OCI-LY1 (cell line): ENCODE data around the gene SERINC5.

Experiments
- H2AFZ ChIP-seq: fragments of 200-600 bp; sonication (generic), shearing (Covaris generic); 2 replicates; pipeline ENCODE4 v1.6.0; 2014; ENCODE audit warnings: antibody characterized with exemption, mild to moderate bottlenecking, low read length
- H3F3A ChIP-seq: fragments of 200-600 bp; sonication (generic), shearing (Covaris generic); 2 replicates; pipeline ENCODE4 v1.6.0; 2014; ENCODE audit warnings: mild to moderate bottlenecking, antibody characterized with exemption, low read length, moderate library complexity; ENCODE audit not compliant: insufficient read depth
- H3K27ac ChIP-seq: fragments of 200-600 bp; sonication (generic); 2 replicates; pipeline ENCODE4 v1.5.1; 2014; ENCODE audit warnings: low read length, mixed run types, mild to moderate bottlenecking, low read depth; ENCODE audit not compliant: poor library complexity, severe bottlenecking
- H3K27me3 ChIP-seq: fragments of 200-600 bp; sonication (generic); 2 replicates; pipeline ENCODE4 v1.6.0; 2014; ENCODE audit warnings: antibody characterized with exemption, mild to moderate bottlenecking, low read length, moderate library complexity; ENCODE audit not compliant: insufficient read depth
- H3K36me3 ChIP-seq: fragments of 200-600 bp; sonication (generic); 2 replicates; pipeline ENCODE4 v1.6.1; 2014; ENCODE audit warnings: mild to moderate bottlenecking, antibody characterized with exemption, low read length, moderate library complexity, mixed read lengths; ENCODE audit not compliant: insufficient read depth
- H3K4me1 ChIP-seq: fragments of 200-600 bp; sonication (generic); 2 replicates; pipeline ENCODE4 v1.5.1; 2014; ENCODE audit warnings: mild to moderate bottlenecking, low read length, moderate library complexity; ENCODE audit not compliant: insufficient read depth, severe bottlenecking
- H3K4me2 ChIP-seq: fragments of 200-600 bp; sonication (generic), shearing (Covaris generic); 2 replicates; pipeline ENCODE4 v1.6.1; 2014; ENCODE audit warnings: low read length
- H3K4me3 ChIP-seq: fragments of 200-600 bp; sonication (generic); 2 replicates; pipeline ENCODE4 v1.5.1; 2014; ENCODE audit warnings: low read length, low read depth, mild to moderate bottlenecking, mixed read lengths; ENCODE audit not compliant: poor library complexity, severe bottlenecking
- H3K79me2 ChIP-seq: fragments of 200-600 bp; shearing (Covaris generic); 2 replicates; pipeline ENCODE4 v1.6.1; 2016; ENCODE audit warnings: mixed run types, low read length, mixed read lengths; ENCODE audit not compliant: insufficient read depth
- H3K9ac ChIP-seq: fragments of 200-600 bp; sonication (generic), shearing (Covaris generic); 2 replicates; pipeline ENCODE4 v1.6.1; 2014; ENCODE audit warnings: mild to moderate bottlenecking, low read length, mixed read lengths
- H3K9me2 ChIP-seq: fragments of 200-600 bp; sonication (generic), shearing (Covaris generic); 2 replicates; pipeline ENCODE4 v1.6.1; 2014; ENCODE audit warnings: low read depth, mild to moderate bottlenecking, low read length, mixed read lengths
- H3K9me3 ChIP-seq: fragments of 200-600 bp; shearing (Covaris generic); 2 replicates; pipeline ENCODE4 v1.6.1; 2014; ENCODE audit warnings: low read length, mixed read lengths
- H4K20me1 ChIP-seq: fragments of 200-600 bp; sonication (generic), shearing (Covaris generic); 2 replicates; pipeline ENCODE4 v1.6.0; 2016; ENCODE audit warnings: mild to moderate bottlenecking, low read length; ENCODE audit not compliant: insufficient read depth
- CTCF ChIP-seq: fragments of 200-600 bp; sonication (generic), shearing (Covaris generic); IDR thresholded peaks from 2 replicates; pipeline ENCODE4 v1.5.1; 2017; ENCODE audit warnings: mild to moderate bottlenecking, antibody characterized with exemption, low read length, moderate library complexity, mixed read lengths
- EZH2 ChIP-seq: fragments of 200-600 bp; sonication (generic), shearing (Covaris generic); IDR thresholded peaks from 2 replicates; pipeline ENCODE4 v1.8.0; 2017; ENCODE audit warnings: borderline replicate concordance, mixed run types, mild to moderate bottlenecking, antibody characterized with exemption, low read length, moderate library complexity, mixed read lengths

Gene SERINC5

DNA sequence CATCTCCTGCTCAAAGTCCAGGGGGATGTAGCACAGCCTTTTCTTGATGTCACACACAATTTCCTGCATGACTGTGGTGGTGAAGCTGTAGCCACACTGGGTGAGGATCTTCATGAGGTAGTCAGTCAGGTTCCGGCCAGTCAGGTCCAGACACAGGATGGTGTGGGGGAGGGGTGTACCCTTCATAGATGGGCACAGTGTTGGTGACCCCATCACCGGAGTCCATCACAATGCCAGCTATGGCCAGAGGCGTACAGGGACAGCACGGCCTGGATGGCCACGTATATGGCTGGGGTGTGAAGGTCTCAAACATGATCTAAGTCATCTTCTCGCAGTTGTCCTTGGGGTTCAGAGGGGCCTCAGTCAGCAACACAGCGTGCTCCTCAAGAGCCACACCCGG lies 44.3 kb upstream of the SERINC5 start:
- Histone ChIP-seq H3K9me2 (no peaks in the 10 kb centered on the region), H4K20me1 (no peaks in the 10 kb centered on the region), H3K4me2 (no peak overlapping the region), H3K4me1 (peaks cover 4% of the 10 kb centered on the region), H3K9ac (no peak overlapping the region), H3K79me2 (no peaks in the 10 kb centered on the region), H3K36me3 (no peaks in the 10 kb centered on the region), H3F3A (no peaks in the 10 kb centered on the region), H3K4me3 (no peak overlapping the region), H3K27me3 (no peaks in the 10 kb centered on the region), H2AFZ (no peak overlapping the region), H3K9me3 (no peaks in the 10 kb centered on the region), H3K27ac (no peak overlapping the region)
- no peak for TF ChIP-seq CTCF
- TF ChIP-seq EZH2: no peak

GRCh38 chr5:80299601-80300000 lies 43.8 kb upstream of the SERINC5 start:
- TF ChIP-seq EZH2: no peak
- no peak for TF ChIP-seq CTCF
- Histone ChIP-seq H3K36me3 (no peaks in the 10 kb centered on the region), H3K4me3 (no peak overlapping the region), H3K4me1 (peaks cover 4% of the 10 kb centered on the region), H3F3A (no peaks in the 10 kb centered on the region), H3K9me2 (no peaks in the 10 kb centered on the region), H2AFZ (no peak overlapping the region), H3K9ac (no peak overlapping the region), H3K27me3 (no peaks in the 10 kb centered on the region), H4K20me1 (no peaks in the 10 kb centered on the region), H3K9me3 (no peaks in the 10 kb centered on the region), H3K27ac (no peak overlapping the region), H3K79me2 (no peaks in the 10 kb centered on the region), H3K4me2 (no peak overlapping the region)

- Histone ChIP-seq H3K9me3 (0 out of 2 replicates have a peak, but pooled peaks cover 3% of the 10 kb centered on the region), H2AFZ (no peak overlapping the region), H3F3A (no peaks in the 10 kb centered on the region), H3K4me1 (no peaks in the 10 kb centered on the region), H3K79me2 (no peaks in the 10 kb centered on the region), H3K27ac (no peak overlapping the region), H3K9ac (no peak overlapping the region), H3K4me2 (no peak overlapping the region), H3K36me3 (no peaks in the 10 kb centered on the region; the same call in 1 of the 2 replicates), H3K27me3 (peaks cover 4% of the 10 kb centered on the region; the same call in 1 of the 2 replicates), H3K4me3 (no peak overlapping the region), H4K20me1 (no peaks in the 10 kb centered on the region), H3K9me2 (no peaks in the 10 kb centered on the region)
- TF ChIP-seq CTCF (no peak), EZH2 (no peak)
These were observed 40.3 kb upstream of the SERINC5 start for GRCh38 chr5:80296121-80296520.
